ENCODE data around the gene SMTN.

- TF ChIP-seq POLR2AphosphoS5 (IDR thresholded peaks at IDR 0.05) (no peak), POLR2A (IDR thresholded peaks at IDR 0.05) (no peak), EP300 (IDR thresholded peaks at IDR 0.05) (no peak), CTCF (IDR thresholded peaks at IDR 0.05) (no peak)
Observed at GRCh38 chr22:31049815-31050420, 31.2 kb upstream of the SMTN start.
